Suprapubic skin (tissue), 4 donors: ENCODE measurements around the gene OLFM3. TPM values are rescaled to one million over a fixed set of nuclear protein-coding genes. Genes with fewer than 3 reads are reported as not detected.

Source experiments
- DNase-seq, 2 donors: peaks; one replicate each; pipeline ENCODE4 v3.0.0-alpha.2; 2019; ENCODE audit warnings: low spot score in 2 of 2
- H3K27ac ChIP-seq: fragments of 200-600 bp; sonication (generic); one replicate; pipeline ENCODE4 v1.5.1; 2019
- H3K27me3 ChIP-seq: fragments of 200-600 bp; sonication (generic); one replicate; pipeline ENCODE4 v1.5.1; 2019
- H3K36me3 ChIP-seq: fragments of 200-600 bp; sonication (generic); one replicate; pipeline ENCODE4 v1.5.1; 2019
- H3K4me1 ChIP-seq: fragments of 200-600 bp; sonication (generic); one replicate; pipeline ENCODE4 v1.5.1; 2019
- H3K4me3 ChIP-seq: fragments of 200-600 bp; sonication (generic); one replicate; pipeline ENCODE4 v1.5.1; 2019; ENCODE audit warnings: mild to moderate bottlenecking
- H3K9me3 ChIP-seq: fragments of 200-600 bp; sonication (generic); one replicate; pipeline ENCODE4 v1.5.1; 2019
- CTCF ChIP-seq, 2 donors: fragments of 200-600 bp in 1 of 2; fragments of 450-650 bp in 1 of 2; sonication (generic) in 1 of 2; IDR thresholded peaks; one replicate each; pipeline ENCODE4 v1.5.1; 2016 to 2019; ENCODE audit warnings: antibody characterized with exemption in 2 of 2, mild to moderate bottlenecking in 1 of 2, moderate library complexity in 1 of 2
- EP300 ChIP-seq: sonication (generic); formaldehyde crosslinking; IDR thresholded peaks from one replicate; pipeline ENCODE4 v1.6.1; 2017; ENCODE audit warnings: antibody characterized with exemption
- POLR2A ChIP-seq, 2 donors: fragments of 450-650 bp; IDR thresholded peaks; one replicate each; pipeline ENCODE4 v1.6.1; 2017; ENCODE audit warnings: antibody characterized with exemption in 2 of 2, mild to moderate bottlenecking in 2 of 2, moderate library complexity in 2 of 2
- POLR2AphosphoS5 ChIP-seq, 3 donors: sonication (generic); formaldehyde crosslinking; IDR thresholded peaks; one replicate each; pipeline ENCODE4 v1.6.1; 2017; ENCODE audit warnings: antibody characterized with exemption in 3 of 3
- WGBS: methylation state at CpG from one replicate; pipeline ENCODE4 v1.1.5; 2018; 5-methylcytosine and 5-hydroxymethylcytosine counted together
- total RNA-seq, 4 donors: library from RNA; depleted of rRNA; stranded (reverse); fragments of >200 nt; gene quantifications; one replicate each; pipeline ENCODE4 v1.1.0, GENCODE V29; 2016

OLFM3 gene
- total RNA-seq, 4 donors from 2014 or later, result not detected

GRCh38 chr1:101995984-101996745 lies 561 bp downstream of the OLFM3 start:
- no peak overlapping the region for H3K27ac ChIP-seq
- no peaks in the 10 kb centered on the region for H3K36me3 ChIP-seq
- H3K4me3 ChIP-seq, result no peak overlapping the region
- WGBS, result 13% methylated on average over 20 of the region's 20 CpGs
- peaks cover 5% of the 10 kb centered on the region for H3K4me1 ChIP-seq
- TF ChIP-seq CTCF (IDR thresholded peaks at IDR 0.05) (no peak), POLR2AphosphoS5 (IDR thresholded peaks at IDR 0.05) (no peak), POLR2A (IDR thresholded peaks at IDR 0.05) (no peak), EP300 (no peak)
- H3K27me3 ChIP-seq, result peaks cover 12% of the 10 kb centered on the region
- H3K9me3 ChIP-seq, result no peaks in the 10 kb centered on the region
- no peak for DNase-seq

- peaks cover 12% of the 10 kb centered on the region for H3K27me3 ChIP-seq
- H3K9me3 ChIP-seq, result no peaks in the 10 kb centered on the region
- no peak for TF ChIP-seq POLR2AphosphoS5 (IDR thresholded peaks at IDR 0.05)
- TF ChIP-seq EP300, result no peak
- TF ChIP-seq POLR2A (IDR thresholded peaks at IDR 0.05), result no peak
- TF ChIP-seq CTCF (IDR thresholded peaks at IDR 0.05), result no peak
- no peak overlapping the region for H3K27ac ChIP-seq
- DNase-seq, result no peak
- H3K4me1 ChIP-seq, result peaks cover 5% of the 10 kb centered on the region
- no peaks in the 10 kb centered on the region for H3K36me3 ChIP-seq
- 57% methylated on average over 3 of the region's 3 CpGs for WGBS
- no peak overlapping the region for H3K4me3 ChIP-seq
These were observed 3.0 kb downstream of the OLFM3 start for GRCh38 chr1:101993710-101994109.

- TF ChIP-seq POLR2A (IDR thresholded peaks at IDR 0.05), result no peak
- no peaks in the 10 kb centered on the region for H3K36me3 ChIP-seq
- H3K4me3 ChIP-seq, result no peak overlapping the region
- no peak overlapping the region for H3K27ac ChIP-seq
- no peak for DNase-seq
- WGBS, result 66% methylated on average over 5 of the region's 5 CpGs
- peaks cover 5% of the 10 kb centered on the region for H3K4me1 ChIP-seq
- H3K9me3 ChIP-seq, result no peaks in the 10 kb centered on the region
- H3K27me3 ChIP-seq, result peaks cover 12% of the 10 kb centered on the region
These were observed 3.7 kb downstream of the OLFM3 start for GRCh38 chr1:101992821-101993575.

GRCh38 chr1:101980974-101981373 lies 15.8 kb downstream of the OLFM3 start:
- WGBS, result 12% methylated on average over 2 of the region's 2 CpGs

GRCh38 chr1:101977266-101977665 lies 19.5 kb downstream of the OLFM3 start:
- H3K27ac ChIP-seq, result no peak overlapping the region
- H3K4me1 ChIP-seq, result no peaks in the 10 kb centered on the region
- no peaks in the 10 kb centered on the region for H3K27me3 ChIP-seq
- no peaks in the 10 kb centered on the region for H3K9me3 ChIP-seq
- no peaks in the 10 kb centered on the region for H3K36me3 ChIP-seq
- H3K4me3 ChIP-seq, result no peak overlapping the region
- 89% methylated on average over 3 of the region's 3 CpGs for WGBS
- TF ChIP-seq CTCF (IDR thresholded peaks at IDR 0.05) (no peak), EP300 (no peak), POLR2AphosphoS5 (IDR thresholded peaks at IDR 0.05) (no peak), POLR2A (IDR thresholded peaks at IDR 0.05) (no peak)
- no peak for DNase-seq

More at GRCh38 chr1:101980974-101981373, 15.8 kb downstream of the OLFM3 start:
- Histone ChIP-seq H3K36me3 (no peaks in the 10 kb centered on the region), H3K4me3 (no peak overlapping the region), H3K9me3 (no peaks in the 10 kb centered on the region), H3K27ac (no peak overlapping the region), H3K27me3 (no peaks in the 10 kb centered on the region), H3K4me1 (no peaks in the 10 kb centered on the region)
- DNase-seq, result no peak
- TF ChIP-seq EP300 (no peak), POLR2A (IDR thresholded peaks at IDR 0.05) (no peak), POLR2AphosphoS5 (IDR thresholded peaks at IDR 0.05) (no peak), CTCF (IDR thresholded peaks at IDR 0.05) (no peak)
